K562 (cell line): ENCODE data around the gene DLL4. TPM values are rescaled to one million over a fixed set of nuclear protein-coding genes. Genes with fewer than 3 reads are reported as not detected.
A peak's percentile ranks its signal among the peaks of the same experiment; 100 is the strongest.

Source experiments
- BMI1 ChIP-seq: fragments of 150-350 bp; IDR thresholded peaks from 2 replicates; pipeline ENCODE4 v1.6.1; 2014; ENCODE audit warnings: low read length
- CXXC5 ChIP-seq: fragments of 250-450 bp; sonication (Bioruptor Pico); IDR thresholded peaks from 2 replicates; pipeline ENCODE4 v1.8.0; 2022; ENCODE audit warnings: inconsistent platforms, mild to moderate bottlenecking, moderate library complexity
- GATAD2B ChIP-seq: fragments of 450-650 bp; IDR thresholded peaks from 2 replicates; pipeline ENCODE4 v1.6.1; 2017; ENCODE audit warnings: mild to moderate bottlenecking, borderline replicate concordance
- HLTF ChIP-seq: fragments of 450-650 bp; IDR thresholded peaks from 2 replicates; pipeline ENCODE4 v1.6.1; 2016
- HMGN3 ChIP-seq: IDR thresholded peaks from 2 replicates; pipeline ENCODE4 v1.6.1; 2011; ENCODE audit warnings: borderline replicate concordance, low read depth, mild to moderate bottlenecking, mixed read lengths, low read length; ENCODE audit not compliant: insufficient read length; ENCODE audit errors: extremely low read depth
- MAZ ChIP-seq, 2 experiments: fragments of 450-650 bp in 1 of 2; sonication (generic) in 1 of 2; formaldehyde crosslinking; IDR thresholded peaks in 1 of 2; conservative IDR thresholded peaks in 1 of 2; 2 replicates each; pipeline versions ENCODE4 v1.4.0 to v1.5.0; 2020; ENCODE audit warnings: mild to moderate bottlenecking in 1 of 2, missing genetic modification reagents in 1 of 2
- MCM2 ChIP-seq: fragments of 450-650 bp; IDR thresholded peaks from 2 replicates; pipeline ENCODE4 v1.6.1; 2017; ENCODE audit warnings: low read depth, mild to moderate bottlenecking
- MCM5 ChIP-seq: fragments of 450-650 bp; IDR thresholded peaks from 2 replicates; pipeline ENCODE4 v1.6.1; 2016; ENCODE audit warnings: low read depth
- NR2C2 ChIP-seq, 2 experiments: fragments of 200-800 bp in 1 of 2; sonication (Bioruptor generic) in 1 of 2; sonication (generic) in 1 of 2; formaldehyde crosslinking in 1 of 2; IDR thresholded peaks; 2 replicates each; pipeline versions ENCODE4 v1.6.1 to v1.8.0; 2016 to 2022; ENCODE audit warnings: mild to moderate bottlenecking in 1 of 2, missing compliant biosample characterization in 1 of 2, missing genetic modification characterization in 1 of 2, missing genetic modification reagents in 1 of 2
- POLR2A ChIP-seq: fragments of 450-650 bp; conservative IDR thresholded peaks from 2 replicates; pipeline ENCODE4 v1.6.1; 2016
- POLR2AphosphoS5 ChIP-seq: IDR thresholded peaks from 2 replicates; pipeline ENCODE4 v1.6.1; 2011; ENCODE audit warnings: mild to moderate bottlenecking, low read depth, low read length, moderate library complexity; ENCODE audit not compliant: control insufficient read depth, insufficient read depth
- RBM22 ChIP-seq: fragments of 200-400 bp; formaldehyde crosslinking; IDR thresholded peaks from 2 replicates; pipeline ENCODE4 v1.6.1; 2018; ENCODE audit warnings: low read length, low read depth; ENCODE audit not compliant: poor library complexity, severe bottlenecking
- SAFB2 ChIP-seq: fragments of 200-400 bp; formaldehyde crosslinking; IDR thresholded peaks from 2 replicates; pipeline ENCODE4 v1.6.1; 2018; ENCODE audit warnings: borderline replicate concordance, low read length, low read depth, moderate library complexity; ENCODE audit not compliant: severe bottlenecking
- SAP30 ChIP-seq: fragments of 200-600 bp; sonication (generic); IDR thresholded peaks from 2 replicates; pipeline ENCODE4 v1.6.1; 2012; ENCODE audit warnings: borderline replicate concordance, low read depth, mild to moderate bottlenecking, moderate library complexity, low read length, control low read depth, inconsistent platforms; ENCODE audit not compliant: insufficient read depth, poor library complexity, severe bottlenecking
- SMARCA5 ChIP-seq: fragments of 450-650 bp; IDR thresholded peaks from 2 replicates; pipeline ENCODE4 v1.6.1; 2016
- WHSC1 ChIP-seq: IDR thresholded peaks from one replicate; pipeline ENCODE4 v1.6.1; 2012; ENCODE audit warnings: low read length, control low read depth, inconsistent platforms
- YY1 ChIP-seq, 3 experiments: IDR thresholded peaks; 2 replicates each; pipeline ENCODE4 v1.6.1; 2011; ENCODE audit warnings: low read length in 2 of 3, mild to moderate bottlenecking in 2 of 3, moderate library complexity in 2 of 3, borderline replicate concordance in 1 of 3, control low read depth in 1 of 3, low read depth in 1 of 3; ENCODE audit not compliant: insufficient read depth in 3 of 3, insufficient replicate concordance in 2 of 3, control insufficient read depth in 1 of 3, insufficient read length in 1 of 3; ENCODE audit errors: extremely low read depth in 1 of 3
- ZBTB17 ChIP-seq: fragments of 450-650 bp; formaldehyde crosslinking; IDR thresholded peaks from 2 replicates; pipeline ENCODE4 v1.4.0; 2020; ENCODE audit warnings: mild to moderate bottlenecking
- ZBTB33 ChIP-seq: sonication (generic); formaldehyde crosslinking; IDR thresholded peaks from 2 replicates; pipeline ENCODE4 v1.8.1; 2023; ENCODE audit warnings: mild to moderate bottlenecking, missing genetic modification reagents
- ZNF133 ChIP-seq: fragments of 250-450 bp; sonication (Bioruptor Pico); IDR thresholded peaks from 2 replicates; pipeline ENCODE4 v1.4.0; 2020; ENCODE audit warnings: mild to moderate bottlenecking
- ZNF311 ChIP-seq: fragments of 250-450 bp; sonication (Bioruptor Pico); IDR thresholded peaks from 2 replicates; pipeline ENCODE4 v1.4.0; 2020; ENCODE audit warnings: mild to moderate bottlenecking, moderate library complexity
- ZNF384 ChIP-seq: IDR thresholded peaks from 2 replicates; pipeline ENCODE4 v1.6.1; 2012; ENCODE audit warnings: low read depth, low read length, improper control_type of control experiment
- ZNF584 ChIP-seq: fragments of 200-800 bp; sonication (Bioruptor generic); IDR thresholded peaks from 2 replicates; pipeline ENCODE4 v1.6.1; 2016; ENCODE audit warnings: low read depth, mild to moderate bottlenecking, missing genetic modification characterization, missing compliant biosample characterization
- polyA plus RNA-seq, 8 experiments: library from polyadenylated mRNA; depleted of rRNA in 4 of 8; stranded (reverse) in 5 of 8; unstranded in 3 of 8; fragments of >200 nt; fragmentation: Nextera tagmentation in 2 of 8; fragmentation: Illumina TruSeq in 1 of 8; extraction: Ambion mirVana in 2 of 8; extraction: Trizol in 1 of 8; gene quantifications; 2 replicates each; pipeline versions ENCODE4 v1.2.1 to v1.2.3, GENCODE V29; 2011 to 2014; ENCODE audit warnings: inconsistent platforms in 1 of 8, missing spikeins in 1 of 8
- total RNA-seq, 7 experiments: library from RNA; depleted of rRNA in 6 of 7; stranded (reverse); fragments of >200 nt in 6 of 7; fragmentation: Illumina TruSeq in 2 of 7; extraction: Trizol in 2 of 7; gene quantifications; 2 replicates each; pipeline versions ENCODE4 v1.2.1 to v1.2.3, GENCODE V29; 2011 to 2021; ENCODE audit warnings: low replicate concordance in 1 of 7
- TF ChIP-seq, protein P1 (sequence below): sonication (generic); formaldehyde crosslinking; IDR thresholded peaks from 2 replicates; pipeline ENCODE4 v1.8.0; 2022; ENCODE audit warnings: mild to moderate bottlenecking, missing genetic modification reagents

The DLL4 gene
- total and polyA plus RNA-seq, 9 of the 15 experiments (the other 6 are each of a cell fraction or from before 2014, with no cell fraction given): 0.04 to 1.1 (median 0.41) TPM; not detected in 1

DNA sequence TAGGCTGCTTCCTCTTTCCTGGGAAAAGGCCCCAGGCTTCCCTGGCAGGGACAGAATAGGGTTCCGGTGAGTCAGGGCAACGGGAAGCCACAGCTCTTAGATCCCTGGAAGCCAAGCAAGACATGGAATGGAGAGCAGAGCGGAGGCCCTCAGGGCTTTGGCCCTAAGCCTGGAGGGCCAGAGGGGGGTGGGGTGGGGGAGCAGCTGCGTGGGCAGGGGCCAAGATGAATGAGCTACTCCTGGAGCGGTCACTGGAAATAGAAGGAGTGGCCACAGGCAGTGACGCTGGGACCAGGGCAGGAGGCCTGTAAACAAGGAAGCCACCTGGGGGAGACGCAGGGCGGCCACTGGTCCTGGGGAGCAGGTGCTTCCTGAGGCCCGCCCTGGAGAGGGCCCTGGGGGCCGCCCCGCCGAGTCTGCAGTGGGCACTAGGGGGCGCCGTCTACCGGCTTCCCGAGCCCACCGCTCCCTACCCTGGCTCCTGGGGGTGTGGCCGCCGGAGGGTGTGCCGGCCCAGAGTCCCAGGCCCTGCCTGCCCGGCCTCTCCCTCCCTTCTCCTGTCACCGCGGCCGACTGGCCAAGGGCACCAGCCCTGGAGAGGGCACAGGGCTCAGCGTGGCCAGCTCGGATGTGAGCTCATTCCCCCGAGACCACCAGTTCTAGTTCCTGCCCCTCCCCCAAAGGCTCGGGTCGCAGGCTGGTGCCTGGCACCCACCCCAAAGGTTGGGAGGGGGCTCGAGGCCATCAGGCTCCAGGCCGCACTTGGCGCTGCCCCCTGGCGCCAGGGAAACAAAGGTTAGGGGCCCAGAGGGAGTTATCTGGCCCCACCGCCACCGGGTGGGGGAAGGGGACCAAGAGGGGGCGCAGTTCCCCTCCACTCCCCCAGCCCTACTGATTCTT, 22.8 kb upstream of the DLL4 start (continued):
- TF ChIP-seq ZNF584 (CRISPR knock-in tag) (no peak), ZBTB17 (CRISPR knock-in tag) (no peak), CXXC5 (CRISPR knock-in tag) (peak; percentile 44), NR2C2 (CRISPR knock-in tag; IDR thresholded peaks at IDR 0.05) (peak; percentile 38; the same call in 1 of the 2 replicates), NR2C2 (tag; IDR thresholded peaks at IDR 0.05) (no peak), MCM5 (no peak), HLTF (no peak), GATAD2B (no peak), BMI1 (no peak), POLR2A (0 out of 2 replicates have a peak, but pooled peaks have one; percentile 32), MAZ (CRISPR knock-in tag; conservative IDR thresholded peaks at IDR 0.05 in 1 of 2, IDR thresholded peaks at IDR 0.05 in 1 of 2) (peak; percentile 56 to 97; a peak in 2 of 4 replicates), POLR2AphosphoS5 (no peak), ZNF311 (no peak), SMARCA5 (no peak), HMGN3 (peak; percentile 44), ZNF384 (no peak), ZNF133 (CRISPR knock-in tag) (no peak), RBM22 (no peak), SAP30 (peak; percentile 79), SAFB2 (no peak), ZBTB33 (CRISPR knock-in tag) (no peak), MCM2 (no peak), YY1 (IDR thresholded peaks at IDR 0.05; ENCODE audit: borderline replicate concordance in 1 of 3, control insufficient read depth in 1 of 3, extremely low read depth in 1 of 3, insufficient read depth in 3 of 3, insufficient read length in 1 of 3, insufficient replicate concordance in 2 of 3, low read depth in 1 of 3, low read length in 2 of 3) (peak in 2 of 3 experiments; percentile 41 to 49), WHSC1 (no peak)
- TF ChIP-seq, protein P1, sequence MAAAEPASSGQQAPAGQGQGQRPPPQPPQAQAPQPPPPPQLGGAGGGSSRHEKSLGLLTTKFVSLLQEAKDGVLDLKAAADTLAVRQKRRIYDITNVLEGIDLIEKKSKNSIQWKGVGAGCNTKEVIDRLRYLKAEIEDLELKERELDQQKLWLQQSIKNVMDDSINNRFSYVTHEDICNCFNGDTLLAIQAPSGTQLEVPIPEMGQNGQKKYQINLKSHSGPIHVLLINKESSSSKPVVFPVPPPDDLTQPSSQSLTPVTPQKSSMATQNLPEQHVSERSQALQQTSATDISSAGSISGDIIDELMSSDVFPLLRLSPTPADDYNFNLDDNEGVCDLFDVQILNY (CRISPR knock-in tag): no peak
